NCI-H2196 (cell line): Measurements from ENCODE around the gene TNFRSF11A.

Source experiments
- DNase-seq: peaks from one replicate; lab custom pipeline; 2025; ENCODE audit not compliant: unreplicated experiment; lab: John Stamatoyannopoulos, UW

Gene TNFRSF11A

DNA sequence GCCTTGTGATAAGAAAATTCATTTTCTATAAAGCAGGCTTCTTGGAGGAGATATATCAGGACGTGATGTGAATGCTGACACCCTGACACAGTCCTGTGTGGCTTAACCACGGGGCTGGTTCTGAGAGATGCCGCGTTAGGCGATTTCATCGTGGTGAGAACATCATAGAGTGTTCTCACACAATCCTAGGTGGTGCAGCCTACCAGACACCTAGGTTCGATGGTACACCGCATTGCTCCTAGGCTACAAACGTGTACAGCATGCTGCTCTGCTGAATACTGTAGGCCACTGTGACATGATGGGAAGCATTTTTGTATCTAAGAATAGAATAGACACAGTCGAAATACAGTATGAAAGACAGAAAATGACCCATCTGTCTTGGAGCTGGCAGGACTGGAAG lies 82.5 kb downstream of the TNFRSF11A start:
- DNase-seq: no peak

DNA sequence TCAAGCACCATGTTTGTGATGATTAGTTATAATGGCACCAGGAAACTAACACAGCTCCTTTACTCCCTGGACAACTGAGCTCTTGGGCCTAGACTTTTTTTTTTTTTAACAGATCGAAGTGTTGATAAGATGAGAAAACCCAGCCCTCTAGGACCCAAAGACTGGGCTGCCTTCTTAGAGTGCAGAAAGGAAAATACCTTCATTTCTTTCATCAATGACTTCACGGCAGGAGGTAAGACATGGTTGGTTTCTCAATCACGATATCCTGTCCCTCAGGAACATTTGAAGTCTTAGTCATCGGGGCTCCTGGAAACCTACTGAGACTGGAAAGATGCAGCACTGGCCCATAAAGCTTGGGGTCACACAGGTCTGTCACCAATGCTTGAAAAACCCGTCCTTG lies 84.7 kb downstream of the TNFRSF11A start:
- no peak for DNase-seq

DNA sequence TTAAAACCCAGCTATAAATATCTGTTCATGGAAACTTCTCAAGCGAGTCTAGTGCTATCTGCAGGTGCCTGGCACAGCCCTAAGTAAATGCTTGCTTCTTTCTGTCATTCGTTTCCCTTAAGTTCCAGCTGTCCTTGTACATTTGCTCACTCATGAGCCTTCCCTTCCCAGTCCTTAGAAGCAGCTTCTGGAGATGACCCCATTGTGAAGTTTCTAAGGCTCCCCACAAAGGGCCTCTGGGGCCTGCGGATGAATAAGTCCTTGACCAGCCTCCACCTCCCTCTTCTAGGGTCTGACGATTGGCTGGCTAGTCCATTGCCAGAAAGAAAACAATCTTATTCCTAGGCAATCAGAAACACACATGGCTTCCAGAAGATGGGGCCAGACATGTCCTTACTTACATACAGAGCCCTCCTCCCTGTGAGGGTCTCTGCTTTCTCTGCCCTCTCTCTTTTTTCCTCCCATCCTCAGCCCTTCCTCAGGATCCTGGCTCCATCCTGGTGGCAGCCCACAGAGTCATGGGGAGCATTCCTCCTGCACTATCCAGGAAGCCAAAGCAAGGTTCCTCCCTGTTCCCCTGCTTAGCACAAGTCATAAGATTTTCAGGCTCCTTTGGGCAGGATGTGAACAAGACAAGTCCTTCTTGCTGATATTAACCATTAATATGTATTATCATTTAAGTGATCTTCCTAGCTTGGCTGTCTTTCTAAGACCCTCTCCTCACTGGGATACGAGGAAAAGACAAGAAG lies 87.3 kb downstream of the TNFRSF11A start:
- no peak for DNase-seq

DNA sequence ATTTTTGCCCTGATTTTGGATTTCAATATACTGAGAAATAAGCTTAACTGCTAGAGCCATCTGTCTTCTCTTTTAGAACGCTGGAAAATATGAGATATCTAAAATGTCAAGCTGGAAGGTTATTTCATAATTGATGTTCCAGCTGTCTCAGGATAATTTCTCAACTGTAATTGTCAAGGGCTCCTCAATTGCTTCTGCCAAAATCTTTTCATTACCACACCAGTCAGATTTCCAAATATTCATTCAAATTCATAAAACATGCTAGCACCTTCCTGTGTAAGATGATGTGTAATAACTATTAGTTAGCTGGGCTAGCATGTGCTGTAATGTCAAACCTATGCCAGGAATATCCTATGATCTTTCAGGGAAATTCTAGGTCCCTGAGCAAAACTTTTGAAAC lies 88.1 kb downstream of the TNFRSF11A start:
- DNase-seq: no peak

DNA sequence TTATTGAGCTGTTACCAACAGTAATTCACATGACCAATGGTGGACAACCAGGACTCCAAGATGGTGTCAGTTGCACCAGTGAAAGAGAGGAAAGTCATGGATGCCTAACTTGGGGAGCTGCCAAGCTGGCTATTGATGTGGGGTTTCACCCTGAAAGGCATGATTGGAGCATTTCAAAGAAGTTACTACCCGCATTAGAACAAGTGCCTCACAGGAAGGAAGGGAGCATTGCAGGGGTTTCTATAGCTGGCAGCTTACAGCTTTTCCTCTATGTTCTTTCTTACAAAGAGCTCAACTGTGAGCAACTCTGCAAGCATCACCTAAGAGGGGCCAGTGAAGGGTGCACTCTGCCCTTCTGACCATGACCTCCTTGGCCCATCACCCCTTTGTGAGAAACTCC lies 93.1 kb downstream of the TNFRSF11A start:
- DNase-seq: no peak

DNA sequence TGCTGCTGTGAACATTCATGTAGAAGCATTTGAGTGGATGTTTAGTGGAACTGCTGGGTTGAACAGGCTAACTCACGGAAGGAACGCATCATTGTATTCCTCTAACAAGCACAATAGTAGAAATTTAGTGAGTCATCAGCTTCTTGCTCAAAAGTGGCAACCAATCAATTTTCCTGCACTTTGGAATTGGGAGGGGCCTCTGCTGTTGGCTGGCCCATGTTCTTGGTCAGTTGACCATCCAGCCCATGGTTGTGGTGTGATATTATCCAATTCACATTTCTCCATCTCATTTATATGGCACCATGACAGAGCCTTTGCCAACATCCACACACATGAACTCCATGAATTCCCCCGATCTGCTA lies 95.0 kb downstream of the TNFRSF11A start:
- no peak for DNase-seq

DNA sequence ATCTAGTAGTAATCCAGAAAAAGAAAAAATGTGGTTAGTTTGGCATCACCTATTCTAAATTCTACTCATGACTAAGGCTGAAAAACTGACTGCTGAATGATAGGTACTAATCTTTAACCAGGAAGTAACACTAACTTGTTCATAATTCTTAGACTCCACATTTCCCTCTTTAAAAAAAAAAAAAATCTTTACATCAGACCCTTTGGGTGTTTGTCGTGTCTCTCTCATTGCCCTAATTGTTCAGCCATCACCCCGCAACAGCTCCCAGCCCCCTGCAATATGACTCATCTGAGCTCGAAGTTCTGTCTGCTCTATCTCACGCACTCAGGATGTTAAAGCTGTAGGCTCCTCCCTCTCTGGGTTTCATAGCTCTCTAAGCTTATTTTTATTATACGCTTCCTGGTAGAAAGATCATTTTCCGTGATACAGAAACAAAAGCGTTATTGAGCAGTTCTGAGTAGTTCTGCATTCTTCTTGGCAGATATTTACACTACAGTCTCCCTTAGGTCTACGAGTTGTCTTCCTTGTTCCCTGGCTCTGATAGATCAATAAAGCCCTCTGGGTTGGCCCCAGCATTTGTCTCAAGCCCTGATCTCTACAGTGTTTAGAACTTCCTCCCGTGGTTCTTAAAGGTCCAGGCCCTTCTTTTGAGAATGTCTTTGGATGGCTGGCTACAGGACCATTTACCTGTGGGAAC lies 95.6 kb downstream of the TNFRSF11A start:
- DNase-seq: no peak

DNA sequence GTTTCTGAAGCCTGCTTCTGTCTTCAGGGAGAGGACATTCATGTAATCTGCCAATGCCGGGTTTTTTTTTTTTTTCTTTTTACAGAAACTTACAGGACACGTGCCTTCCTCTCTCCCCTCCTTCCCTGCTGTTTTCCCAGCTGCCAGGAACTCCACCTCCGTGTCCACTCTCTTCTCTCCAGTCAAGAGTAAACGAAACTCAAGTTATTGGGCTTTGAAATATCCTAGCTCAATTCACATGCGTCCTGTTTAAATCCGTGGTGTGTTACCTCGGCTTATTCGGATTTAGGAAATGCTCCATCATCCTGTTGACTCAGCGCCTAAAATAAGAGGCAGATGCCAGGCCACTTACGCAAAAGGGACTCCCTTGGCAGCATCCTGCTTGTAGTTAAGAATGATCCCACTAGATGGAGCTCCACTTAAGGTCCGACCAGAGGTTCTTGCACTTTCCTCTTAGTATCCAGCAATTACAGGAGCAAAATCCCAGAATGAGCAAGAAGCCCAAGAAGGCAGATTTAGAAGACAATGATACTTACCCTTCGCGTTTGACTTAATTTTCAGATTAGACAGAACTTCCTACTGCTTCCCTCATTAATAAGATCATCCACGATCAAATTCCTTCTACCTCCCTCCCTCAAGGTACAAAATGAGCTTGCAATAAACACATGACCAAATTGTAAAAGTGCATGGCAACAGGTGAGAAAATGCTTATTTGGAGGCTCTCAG lies 100.5 kb downstream of the TNFRSF11A start:
- peak; percentile 88 for DNase-seq

DNA sequence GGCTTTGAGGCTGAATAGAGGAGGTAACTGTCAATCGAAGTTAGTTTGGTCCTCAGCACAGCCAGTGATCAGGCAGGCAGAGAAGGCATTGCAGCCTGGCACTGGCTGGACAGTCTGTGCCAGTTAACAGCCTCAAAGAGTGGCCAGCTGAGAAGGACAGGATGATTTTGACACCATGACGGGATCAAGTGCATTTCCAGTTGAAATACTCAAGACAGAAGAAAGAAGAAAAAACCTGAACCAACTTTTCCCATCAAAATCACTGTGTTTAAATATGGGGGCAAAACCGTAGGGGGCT lies 101.0 kb downstream of the TNFRSF11A start:
- no peak for DNase-seq

DNA sequence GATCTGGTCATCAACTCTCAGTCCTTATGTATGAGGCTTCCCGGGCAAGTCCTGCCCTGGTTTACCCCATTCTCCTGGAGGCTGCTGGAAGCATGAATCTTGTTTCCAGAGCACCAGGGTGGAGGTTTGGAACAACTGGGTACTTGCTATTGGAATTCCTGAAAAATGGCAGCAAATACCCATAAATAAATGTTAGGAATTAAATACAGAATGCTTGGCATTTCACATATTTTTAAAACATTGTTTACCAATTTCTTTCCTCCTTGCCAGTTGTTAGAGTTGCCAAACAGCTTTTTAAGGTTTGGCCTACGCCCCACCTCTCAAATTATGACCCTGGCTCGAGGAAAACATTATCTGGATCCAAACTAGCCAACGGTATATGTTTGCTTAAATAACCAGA lies 107.1 kb downstream of the TNFRSF11A start:
- DNase-seq: no peak

DNA sequence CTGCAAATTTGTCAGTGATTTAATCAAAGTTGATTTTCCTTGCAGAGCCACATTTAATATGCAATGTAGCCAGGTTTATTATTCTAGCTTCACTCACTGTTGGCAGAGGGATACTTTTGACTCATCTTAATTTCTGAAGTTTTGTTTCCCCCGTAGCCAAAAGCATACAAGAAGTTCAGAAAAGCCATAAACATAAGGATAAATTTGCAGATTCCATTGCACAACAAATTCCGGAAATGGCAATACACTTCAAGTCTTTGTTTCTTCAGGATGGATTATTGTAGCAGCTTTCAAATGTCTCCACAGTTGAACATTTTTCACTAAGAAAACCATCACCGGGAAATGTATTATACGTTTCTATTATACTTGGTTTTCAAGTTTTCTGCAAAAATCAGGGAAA lies 109.7 kb downstream of the TNFRSF11A start:
- no peak for DNase-seq

DNA sequence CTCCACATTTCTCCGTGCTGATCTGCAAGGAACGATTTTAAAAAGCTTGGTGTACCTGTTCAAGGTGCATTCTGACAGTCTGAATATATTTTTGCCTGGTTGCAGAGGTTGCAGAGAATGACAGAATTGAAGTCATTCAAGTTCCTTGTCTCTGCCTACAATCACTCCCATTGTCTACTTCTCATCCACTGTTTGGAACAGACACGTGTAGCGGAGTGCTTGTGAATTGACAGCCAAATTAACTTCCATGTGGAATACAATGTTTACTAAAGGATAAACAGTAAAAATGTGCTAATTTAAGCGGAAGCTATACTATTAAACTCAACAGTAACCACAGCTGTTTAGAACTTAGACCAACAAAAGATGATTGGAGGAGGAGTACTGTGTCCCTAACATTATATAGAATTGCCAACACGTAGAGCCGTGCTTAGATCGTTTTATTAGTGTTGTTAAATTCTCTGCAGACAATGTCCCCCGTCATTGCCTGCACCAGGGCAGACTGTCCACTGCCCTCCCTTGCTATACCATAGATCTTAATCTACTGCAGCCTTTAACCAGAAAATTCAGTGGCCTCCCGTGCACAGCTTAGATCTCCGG lies 110.4 kb downstream of the TNFRSF11A start:
- no peak for DNase-seq

DNA sequence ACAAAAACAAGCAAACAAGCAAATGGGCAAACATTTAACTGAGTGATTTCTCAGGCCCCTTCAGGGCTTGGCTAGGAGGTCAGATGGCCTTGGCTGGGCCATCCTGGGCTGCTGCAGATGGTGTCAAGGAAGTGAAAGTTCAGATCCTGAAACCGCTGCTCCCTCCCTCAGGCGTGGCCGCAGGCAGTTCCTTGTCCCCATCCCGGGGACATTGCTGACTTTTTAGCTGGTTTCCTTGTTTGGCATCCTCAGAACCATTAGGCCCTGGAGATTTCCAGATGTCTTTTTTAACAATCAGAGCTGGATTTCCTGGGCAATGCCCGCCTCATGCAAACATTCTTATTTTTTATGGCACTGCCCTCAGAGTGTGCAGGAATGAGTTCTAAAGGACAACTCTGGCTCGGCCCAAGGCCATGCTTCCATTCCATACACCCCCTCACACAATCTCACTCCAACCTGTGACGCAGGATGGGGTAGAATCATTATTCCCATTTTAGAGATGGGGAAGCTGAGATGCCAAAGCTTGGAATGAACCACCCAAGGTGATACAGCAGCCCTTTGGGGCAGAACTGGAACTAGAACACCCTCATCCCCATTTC lies 111.6 kb downstream of the TNFRSF11A start:
- no peak for DNase-seq

DNA sequence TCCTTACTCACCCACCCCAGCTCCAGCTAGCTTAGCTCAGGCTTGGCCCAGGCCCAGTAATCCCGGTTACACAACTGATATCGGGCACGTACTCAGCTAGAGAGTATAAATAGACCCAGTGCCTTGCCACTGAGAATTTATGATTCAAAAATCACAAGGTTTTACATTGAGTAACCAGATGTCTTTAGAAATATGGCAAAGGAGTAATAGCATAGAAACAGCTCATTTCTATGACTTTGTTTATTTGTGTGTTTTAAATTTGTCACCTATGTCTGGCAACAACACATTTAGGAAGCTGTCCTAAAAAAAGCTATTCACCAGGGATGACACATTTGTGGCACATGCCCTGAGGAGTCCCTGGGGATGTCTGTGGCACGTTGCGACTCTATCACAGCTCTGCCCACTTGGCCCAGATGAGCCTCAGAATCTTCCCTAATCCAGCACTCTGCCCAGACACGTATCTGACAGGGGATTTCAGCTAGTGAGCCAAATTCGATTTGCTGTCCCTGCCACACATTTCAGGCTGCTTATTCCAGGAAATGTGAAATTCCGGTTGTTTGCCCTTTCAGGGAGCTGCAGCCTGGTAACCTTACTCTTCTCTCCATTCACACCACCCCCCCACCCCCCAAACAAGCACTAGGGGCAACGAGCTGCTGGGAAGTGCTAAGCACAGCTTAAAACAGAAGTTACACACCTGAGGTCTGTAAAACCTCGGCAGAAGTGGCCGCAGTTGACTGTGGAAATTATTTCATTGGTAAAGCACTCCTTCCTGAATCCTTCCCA lies 112.3 kb downstream of the TNFRSF11A start:
- no peak for DNase-seq

DNA sequence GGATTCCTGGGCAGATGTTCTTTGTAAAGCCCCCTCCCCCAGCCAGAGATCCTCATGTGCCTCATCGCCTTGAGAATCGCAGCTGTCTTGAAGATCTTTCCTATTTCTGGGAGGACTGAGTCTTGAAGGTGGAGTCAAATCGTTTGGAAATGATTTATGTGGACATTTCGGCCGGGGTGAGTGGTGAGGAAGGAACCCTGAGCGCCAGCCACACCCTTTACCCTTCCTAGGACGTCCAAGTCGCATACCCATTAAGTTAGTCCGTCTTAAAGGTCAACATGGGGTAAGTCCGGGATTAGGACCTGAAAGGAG lies 112.9 kb downstream of the TNFRSF11A start:
- no peak for DNase-seq

DNA sequence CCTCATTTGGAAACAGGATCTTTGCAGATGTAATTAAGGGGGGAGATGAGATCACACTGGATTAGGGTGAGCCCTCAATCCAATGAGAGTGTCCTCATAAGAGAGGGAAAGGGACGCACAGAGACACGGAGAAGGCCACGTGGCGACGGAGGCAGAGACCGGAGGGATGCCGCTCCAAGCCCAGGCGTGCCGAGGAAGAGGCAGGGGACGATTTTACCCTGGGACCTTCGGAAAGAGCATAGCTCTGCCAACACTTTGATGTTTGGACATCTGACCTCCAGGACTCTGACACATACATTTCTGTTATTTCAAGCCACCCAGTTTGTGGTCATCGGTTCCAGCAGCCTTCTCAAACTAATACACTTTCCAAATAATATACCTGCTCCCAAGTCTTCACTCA lies 113.3 kb downstream of the TNFRSF11A start:
- DNase-seq: no peak

DNA sequence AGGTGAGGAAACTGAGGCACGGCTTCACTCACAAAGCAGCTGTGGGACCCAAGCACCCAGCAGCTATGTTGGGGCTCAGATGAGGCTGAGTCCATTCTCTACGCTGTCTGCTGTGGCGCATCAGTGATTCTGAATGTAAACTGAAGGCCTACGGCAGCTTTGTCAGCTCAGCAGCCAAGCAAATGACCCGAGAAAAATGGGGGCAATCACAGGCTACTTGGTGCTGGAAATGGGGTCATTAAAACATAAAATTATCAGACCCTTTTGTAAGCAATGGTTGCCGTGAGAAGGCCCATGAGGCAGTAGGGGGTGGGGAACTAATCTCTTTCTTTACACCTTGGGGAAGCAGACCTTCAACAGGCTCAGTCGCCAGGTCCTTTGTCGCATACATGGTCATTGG lies 113.8 kb downstream of the TNFRSF11A start:
- DNase-seq: no peak
